Measurements from ENCODE around the gene HEXA.
A peak's percentile ranks its signal among the peaks of the same experiment; 100 is the strongest.

HEXA gene

GRCh38 chr15:72369964-72370363, 5.8 kb downstream of the HEXA start:
- no peak for DNase-seq
- Mint-ChIP-seq H3K27ac (no peak overlapping the region), H3K27me3 (ENCODE audit: low read depth, poor library complexity) (no peaks in the 10 kb centered on the region), H3K4me1 (peaks cover 13% of the 10 kb centered on the region), H3K36me3 (ENCODE audit: low read depth) (peaks cover 9% of the 10 kb centered on the region), H3K4me3 (no peak overlapping the region), H3K9me3 (no peaks in the 10 kb centered on the region)
- TF ChIP-seq CTCF (IDR thresholded peaks at IDR 0.05) = no peak

- Mint-ChIP-seq H3K27me3 (ENCODE audit: low read depth, poor library complexity) (no peaks in the 10 kb centered on the region), H3K4me1 (peaks cover 2% of the 10 kb centered on the region), H3K27ac (peak overlapping the region; percentile 49), H3K9me3 (no peaks in the 10 kb centered on the region), H3K4me3 (no peak overlapping the region), H3K36me3 (ENCODE audit: low read depth) (peaks cover 9% of the 10 kb centered on the region)
- no peak for TF ChIP-seq CTCF (IDR thresholded peaks at IDR 0.05)
- DNase-seq = no peak
Measured at GRCh38 chr15:72368899-72369298, 6.9 kb downstream of the HEXA start.

GRCh38 chr15:72368325-72368724, 7.5 kb downstream of the HEXA start:
- Mint-ChIP-seq H3K9me3 (no peaks in the 10 kb centered on the region), H3K4me1 (no peaks in the 10 kb centered on the region)
- DNase-seq = no peak

GRCh38 chr15:72365844-72366243, 10.0 kb downstream of the HEXA start:
- H3K27me3 Mint-ChIP-seq (ENCODE audit: low read depth, poor library complexity) = no peaks in the 10 kb centered on the region

More at GRCh38 chr15:72368325-72368724, 7.5 kb downstream of the HEXA start:
- Mint-ChIP-seq H3K27me3 (ENCODE audit: low read depth, poor library complexity) (no peaks in the 10 kb centered on the region), H3K27ac (peak overlapping the region; percentile 49), H3K4me3 (no peak overlapping the region), H3K36me3 (ENCODE audit: low read depth) (peaks cover 9% of the 10 kb centered on the region)
- no peak for TF ChIP-seq CTCF (IDR thresholded peaks at IDR 0.05)

GRCh38 chr15:72361176-72361575, 14.6 kb downstream of the HEXA start:
- no peak for DNase-seq
- H3K4me1 Mint-ChIP-seq = peaks cover 5% of the 10 kb centered on the region
- H3K9me3 Mint-ChIP-seq = no peaks in the 10 kb centered on the region
- TF ChIP-seq CTCF (IDR thresholded peaks at IDR 0.05) = no peak
- no peaks in the 10 kb centered on the region for H3K27me3 Mint-ChIP-seq (ENCODE audit: low read depth, poor library complexity)
- H3K27ac Mint-ChIP-seq = no peak overlapping the region
- H3K36me3 Mint-ChIP-seq (ENCODE audit: low read depth) = no peaks in the 10 kb centered on the region
- H3K4me3 Mint-ChIP-seq = no peak overlapping the region

More at GRCh38 chr15:72365844-72366243, 10.0 kb downstream of the HEXA start:
- no peak overlapping the region for H3K27ac Mint-ChIP-seq
- no peaks in the 10 kb centered on the region for H3K9me3 Mint-ChIP-seq
- no peaks in the 10 kb centered on the region for H3K4me1 Mint-ChIP-seq
- DNase-seq = no peak
- no peak for TF ChIP-seq CTCF (IDR thresholded peaks at IDR 0.05)
- H3K4me3 Mint-ChIP-seq = no peak overlapping the region
- H3K36me3 Mint-ChIP-seq (ENCODE audit: low read depth) = peaks cover 9% of the 10 kb centered on the region

GRCh38 chr15:72358650-72359171, 17.1 kb downstream of the HEXA start:
- Mint-ChIP-seq H3K9me3 (no peaks in the 10 kb centered on the region), H3K27me3 (ENCODE audit: low read depth, poor library complexity) (no peaks in the 10 kb centered on the region), H3K27ac (peak overlapping the region; percentile 49), H3K36me3 (ENCODE audit: low read depth) (no peaks in the 10 kb centered on the region), H3K4me3 (no peak overlapping the region), H3K4me1 (peaks cover 5% of the 10 kb centered on the region)
- no peak for TF ChIP-seq CTCF (IDR thresholded peaks at IDR 0.05)
- no peak for DNase-seq
